Colon (tissue), 2 donors: ENCODE data around the gene C16orf87.
"Not testable (repeated sequence)": the region's sequence is repeated elsewhere in the genome, so short reads cannot be mapped to it uniquely, and the experiment has no call there.

Experiments
- FAIRE-seq: peaks from 2 replicates; lab custom pipeline; 2012; peaks lifted over from hg19 to GRCh38; lab: Jason Lieb, UNC
- donor health status: control.
- donor health status: control.

Gene C16orf87, protein sequence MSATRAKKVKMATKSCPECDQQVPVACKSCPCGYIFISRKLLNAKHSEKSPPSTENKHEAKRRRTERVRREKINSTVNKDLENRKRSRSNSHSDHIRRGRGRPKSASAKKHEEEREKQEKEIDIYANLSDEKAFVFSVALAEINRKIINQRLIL

DNA sequence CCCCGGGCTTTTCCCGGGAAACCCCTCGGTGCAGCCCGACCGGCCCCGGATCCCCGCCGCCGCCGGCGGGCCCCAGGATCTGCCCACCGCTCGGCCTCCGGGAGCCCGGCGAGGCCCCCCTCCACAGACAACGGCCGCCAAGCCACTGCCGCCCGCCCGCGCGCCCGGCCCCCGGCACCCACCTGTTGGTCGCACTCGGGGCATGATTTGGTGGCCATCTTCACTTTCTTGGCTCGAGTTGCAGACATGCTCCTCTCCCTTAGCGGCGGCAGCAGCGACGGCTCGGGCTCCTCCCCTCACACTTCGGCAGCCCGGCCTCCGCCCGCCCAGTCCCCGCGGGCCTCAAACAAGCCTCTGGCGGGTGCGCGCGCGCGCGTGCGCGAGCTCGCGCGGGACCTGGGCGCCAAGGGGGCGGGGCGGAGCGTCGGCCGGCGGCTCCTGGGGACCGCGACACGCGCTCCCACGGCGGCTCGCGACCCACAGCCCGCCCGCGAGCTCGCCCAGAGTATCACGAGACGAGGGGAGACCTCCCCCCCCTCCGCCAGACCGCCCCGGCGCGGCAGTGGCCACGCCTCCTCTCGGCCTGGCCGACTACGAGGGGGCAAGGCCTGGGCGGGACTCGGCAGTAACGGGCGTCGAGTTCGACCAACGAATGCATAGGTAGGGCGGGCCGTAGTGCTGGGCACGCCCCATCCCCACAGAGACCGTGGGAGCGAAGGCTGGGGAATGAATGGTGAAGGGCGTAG is at the start of gene C16orf87:
TSS of gene C16orf87 (minus strand) at position 279 of the 746 bp plus-strand sequence. CDS start at position 248, 31 bp downstream.
- no peak for FAIRE-seq

DNA sequence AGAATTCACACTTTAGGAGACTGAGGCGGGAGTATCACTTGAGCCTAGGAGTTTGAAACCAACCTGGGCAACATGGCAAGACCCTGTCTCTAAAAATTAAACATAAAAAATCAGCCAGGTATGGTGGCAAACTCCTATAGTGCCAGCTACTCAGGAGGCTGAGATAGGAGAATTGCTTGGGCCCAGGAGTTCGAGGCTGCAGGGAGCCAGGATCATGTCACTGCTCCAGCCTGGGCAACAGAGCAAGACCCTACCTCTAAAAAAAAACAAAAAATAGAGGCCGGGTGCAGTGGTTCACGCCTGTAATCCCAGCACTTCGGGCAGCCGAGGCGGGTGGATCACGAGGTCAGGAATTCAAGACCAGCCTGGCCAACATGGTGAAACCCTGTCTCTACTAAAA is 44.3 kb upstream of the C16orf87 start:
- no peak for FAIRE-seq

DNA sequence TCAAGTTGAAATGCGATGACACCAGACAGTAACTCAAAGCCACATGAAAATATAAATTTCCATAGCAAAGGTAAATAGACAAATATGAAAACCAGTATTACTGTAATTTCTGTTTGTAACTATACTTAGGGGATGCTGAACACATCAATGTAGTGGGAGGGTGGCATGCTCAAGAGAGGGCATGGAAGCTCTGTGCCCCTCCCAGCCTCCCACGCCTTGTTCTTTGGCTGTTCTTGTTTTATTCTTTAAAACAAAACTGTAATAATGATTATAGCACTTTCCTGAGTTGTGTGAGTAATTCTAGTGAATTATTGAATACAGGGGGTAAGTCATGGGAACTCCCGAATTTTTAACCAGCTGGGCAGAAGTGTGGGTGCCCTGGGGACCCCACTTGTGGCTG is 42.2 kb upstream of the C16orf87 start:
- no peak for FAIRE-seq

DNA sequence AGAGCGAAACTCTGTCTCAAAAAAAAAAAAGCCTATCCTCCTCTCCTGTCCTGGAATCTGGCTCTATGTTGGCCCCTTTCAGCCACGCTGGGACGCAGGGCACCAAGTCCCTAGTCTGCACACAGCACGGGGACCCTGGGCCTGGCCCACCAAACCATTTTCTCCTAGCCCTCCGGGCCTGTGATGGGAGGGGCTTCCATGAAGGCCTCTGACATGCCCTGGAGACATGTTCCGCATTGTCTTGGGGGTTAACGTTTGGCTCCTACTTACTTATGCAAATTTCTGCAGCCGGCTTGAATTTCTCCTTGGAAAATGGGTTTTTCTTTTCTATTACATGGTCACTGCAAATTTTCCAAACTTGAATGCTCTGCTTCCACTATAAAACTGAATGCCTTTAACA is 40.6 kb upstream of the C16orf87 start:
- no peak for FAIRE-seq

DNA sequence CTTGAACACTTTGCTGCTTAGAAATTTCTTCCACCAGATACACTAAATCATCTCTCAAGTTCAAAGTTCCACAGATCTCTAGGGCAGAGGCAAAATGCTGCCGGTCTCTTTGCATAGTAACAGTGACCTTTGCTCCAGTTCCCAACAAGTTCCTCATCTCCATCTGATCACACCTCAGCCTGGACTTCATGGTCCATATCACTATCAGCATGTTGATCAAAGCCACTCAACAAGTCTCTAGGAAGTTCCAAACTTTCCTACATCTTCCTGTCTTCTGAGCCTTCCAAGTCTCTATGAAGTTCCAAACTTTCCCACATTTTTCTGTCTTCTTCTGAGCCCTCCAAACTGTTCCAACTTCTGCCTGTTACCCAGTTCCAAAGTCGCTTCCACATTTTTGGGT is 37.9 kb upstream of the C16orf87 start:
- FAIRE-seq: not testable (repeated sequence)

DNA sequence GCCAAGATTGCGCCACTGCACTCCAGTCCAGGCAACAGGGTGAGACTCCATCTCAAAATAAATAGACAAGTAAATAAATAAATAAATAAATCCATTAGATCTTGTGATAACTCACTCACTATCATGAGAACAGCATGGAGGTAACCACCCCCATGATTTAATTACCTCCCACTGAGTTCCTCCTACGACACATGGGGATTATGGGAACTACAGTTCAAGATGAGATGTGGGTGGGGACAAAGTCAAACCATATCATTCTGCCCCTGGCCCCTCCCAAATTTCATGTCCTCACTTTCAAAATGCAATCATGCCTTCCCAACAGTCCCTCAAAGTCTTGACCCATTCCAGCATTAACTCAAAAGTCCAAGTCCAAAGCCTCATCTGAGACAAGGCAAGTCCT is 36.5 kb upstream of the C16orf87 start:
- FAIRE-seq: not testable (repeated sequence)

DNA sequence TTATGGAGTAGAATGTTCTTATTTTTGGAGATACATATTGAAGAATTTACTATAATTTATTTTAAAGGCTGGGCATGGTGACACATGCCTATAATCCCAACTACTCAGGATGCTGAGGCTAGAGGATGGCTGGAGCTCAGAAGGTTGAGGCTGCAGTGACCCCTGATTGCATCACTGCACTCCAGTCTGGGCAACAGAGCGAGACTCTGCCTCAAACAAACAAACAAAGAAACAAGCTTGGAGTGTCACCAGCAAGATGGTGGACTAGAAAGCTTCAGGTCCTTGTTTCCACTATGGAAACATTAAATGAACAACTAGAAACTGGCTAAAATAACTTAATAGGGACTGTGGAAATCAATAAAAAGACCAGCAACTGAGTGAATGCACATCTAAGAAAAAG is 35.3 kb upstream of the C16orf87 start:
- FAIRE-seq: no peak

DNA sequence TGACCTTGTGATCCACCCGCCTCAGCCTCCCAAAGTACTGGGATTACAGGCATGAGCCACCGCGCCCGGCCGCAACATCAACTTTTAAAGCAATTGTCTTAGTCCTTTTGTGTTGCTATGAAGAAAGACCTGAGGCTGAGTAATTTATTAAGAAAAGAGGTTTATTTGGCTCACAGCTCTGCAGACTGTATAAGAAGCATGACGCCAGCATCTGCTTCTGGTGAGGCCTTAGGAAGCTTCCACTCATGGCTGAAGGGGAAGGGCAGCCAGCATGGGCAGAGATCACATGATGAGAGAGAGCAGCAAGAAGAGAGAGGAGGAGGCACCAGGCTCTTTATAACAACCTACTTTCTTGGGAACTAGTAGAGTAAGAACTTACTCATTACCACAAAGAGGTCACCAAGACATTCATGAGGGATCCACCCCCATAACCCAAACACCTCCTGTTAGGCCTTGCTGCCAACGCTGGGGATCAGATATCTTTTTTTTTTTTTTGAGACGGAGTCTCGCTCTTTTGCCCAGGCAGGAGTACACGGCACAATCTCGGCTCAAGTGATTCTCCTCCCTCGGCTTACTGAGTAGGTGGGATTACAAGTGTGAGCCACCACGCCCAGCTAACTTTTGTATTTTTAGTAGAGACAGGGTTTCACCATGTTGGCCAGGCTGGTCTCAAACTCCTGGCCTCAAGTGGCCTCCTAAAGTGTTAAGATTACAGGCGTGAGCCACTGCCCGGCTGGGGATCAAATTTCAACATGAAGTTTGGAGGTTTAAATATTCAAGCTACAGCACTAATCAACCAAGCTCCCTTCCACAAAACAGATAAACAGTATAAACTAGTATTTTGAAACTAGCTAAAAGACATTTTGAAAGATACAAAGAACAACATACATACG is 31.8 kb upstream of the C16orf87 start:
- FAIRE-seq: no peak

DNA sequence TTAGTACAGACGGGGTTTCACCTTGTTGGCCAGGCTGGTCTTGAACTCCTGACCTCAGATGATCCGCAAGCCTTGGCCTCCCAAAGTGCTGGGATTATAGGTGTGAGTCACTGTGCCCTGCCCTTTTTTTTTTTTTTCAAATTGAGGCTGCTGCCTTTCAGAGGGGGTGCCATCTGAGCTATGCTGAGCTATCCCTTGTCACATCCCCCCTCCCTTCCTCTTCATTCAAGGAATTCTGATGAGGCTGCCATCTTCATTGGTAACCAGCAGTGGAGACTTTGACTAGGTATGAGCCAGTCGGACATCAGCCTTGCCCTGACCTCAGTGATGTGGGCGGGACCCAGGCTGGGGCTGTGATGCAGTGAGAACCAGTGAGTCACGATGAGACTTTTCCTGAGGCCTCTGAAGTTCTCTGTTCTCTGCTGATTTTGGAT is 28.8 kb upstream of the C16orf87 start:
- no peak for FAIRE-seq

DNA sequence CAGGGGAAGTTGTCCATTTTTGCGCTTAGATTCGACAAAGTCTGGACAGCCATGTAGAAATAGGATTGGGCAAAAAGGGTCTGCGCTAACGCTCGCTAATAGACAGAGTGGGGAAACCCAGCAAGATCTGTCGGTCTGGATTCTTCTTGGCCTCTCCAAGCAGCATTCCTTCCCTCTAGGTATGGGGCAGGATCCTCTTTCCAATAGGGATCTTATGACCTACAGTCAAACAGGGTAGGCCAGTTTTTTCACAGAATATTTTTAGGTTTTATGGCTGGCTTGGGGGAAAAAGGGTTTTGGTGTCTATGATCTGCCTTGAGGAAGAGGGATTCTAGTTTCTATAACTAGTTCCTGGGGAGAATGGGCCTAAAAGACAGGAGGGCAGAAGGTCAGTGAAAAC is 27.2 kb upstream of the C16orf87 start:
- FAIRE-seq: no peak

DNA sequence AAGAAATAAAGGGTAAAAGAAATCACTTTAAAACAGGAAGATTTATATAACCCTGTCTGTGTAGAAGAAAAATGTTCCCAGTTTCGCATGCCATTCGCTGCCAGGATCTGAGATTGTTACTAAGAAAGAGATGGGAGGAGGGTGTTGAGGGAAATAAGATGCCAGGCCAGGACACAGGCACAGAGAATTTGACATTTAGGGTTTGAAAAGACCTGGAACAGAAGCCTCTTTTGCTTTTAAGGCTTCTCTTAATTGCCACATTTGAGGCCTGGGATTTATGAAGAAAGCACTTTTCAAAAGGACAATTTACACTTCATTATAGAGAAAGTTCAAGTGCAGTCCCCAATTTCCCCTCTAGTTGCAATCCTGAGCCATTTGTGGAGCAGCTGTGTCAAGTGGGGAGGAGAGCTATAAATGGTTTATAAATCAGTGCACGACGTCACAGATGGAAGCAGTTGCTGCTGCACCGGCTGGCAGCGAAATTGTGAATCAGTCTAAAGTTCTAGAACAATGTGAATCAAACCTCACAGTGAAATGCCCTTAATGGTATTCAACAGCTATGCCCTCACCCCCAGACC is 26.5 kb upstream of the C16orf87 start:
- FAIRE-seq: no peak

DNA sequence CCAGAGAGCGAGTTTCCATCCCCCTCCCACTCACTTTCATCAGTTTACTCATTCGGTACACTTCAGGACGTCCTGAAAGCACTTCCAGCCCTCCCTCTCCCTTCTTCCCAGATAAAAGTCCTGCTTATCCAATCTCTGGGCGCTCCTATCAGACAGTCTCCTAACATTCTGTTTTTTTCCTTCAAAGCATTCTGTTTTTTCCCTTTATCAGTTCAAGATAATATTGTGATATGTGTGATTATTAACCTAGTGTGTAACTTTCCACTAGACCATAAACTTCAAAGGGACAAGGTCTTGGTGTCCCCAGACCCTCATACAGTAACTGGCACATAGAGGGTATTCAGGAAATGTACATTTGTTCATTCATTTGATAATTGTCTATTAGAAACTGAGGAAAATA is 24.4 kb upstream of the C16orf87 start:
- FAIRE-seq: no peak

DNA sequence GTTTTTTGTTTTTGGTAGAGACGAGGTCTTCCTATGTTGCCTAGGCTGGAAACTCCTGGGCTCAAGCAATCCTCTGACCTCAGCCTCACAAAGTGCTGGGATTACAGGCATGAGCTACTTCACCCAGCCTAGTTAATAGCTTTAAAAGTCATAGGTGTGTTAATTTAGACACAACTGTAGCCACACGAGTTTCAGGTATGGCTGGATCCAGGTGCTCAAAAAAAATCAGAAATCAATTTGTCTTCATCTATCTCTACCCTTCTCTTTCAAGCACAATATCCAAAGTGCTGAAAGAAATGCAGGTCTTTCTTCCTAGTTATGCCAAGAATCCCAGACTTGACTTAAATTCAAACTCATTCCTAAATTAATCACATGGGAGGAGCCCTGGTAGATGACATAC is 23.9 kb upstream of the C16orf87 start:
- no peak for FAIRE-seq

DNA sequence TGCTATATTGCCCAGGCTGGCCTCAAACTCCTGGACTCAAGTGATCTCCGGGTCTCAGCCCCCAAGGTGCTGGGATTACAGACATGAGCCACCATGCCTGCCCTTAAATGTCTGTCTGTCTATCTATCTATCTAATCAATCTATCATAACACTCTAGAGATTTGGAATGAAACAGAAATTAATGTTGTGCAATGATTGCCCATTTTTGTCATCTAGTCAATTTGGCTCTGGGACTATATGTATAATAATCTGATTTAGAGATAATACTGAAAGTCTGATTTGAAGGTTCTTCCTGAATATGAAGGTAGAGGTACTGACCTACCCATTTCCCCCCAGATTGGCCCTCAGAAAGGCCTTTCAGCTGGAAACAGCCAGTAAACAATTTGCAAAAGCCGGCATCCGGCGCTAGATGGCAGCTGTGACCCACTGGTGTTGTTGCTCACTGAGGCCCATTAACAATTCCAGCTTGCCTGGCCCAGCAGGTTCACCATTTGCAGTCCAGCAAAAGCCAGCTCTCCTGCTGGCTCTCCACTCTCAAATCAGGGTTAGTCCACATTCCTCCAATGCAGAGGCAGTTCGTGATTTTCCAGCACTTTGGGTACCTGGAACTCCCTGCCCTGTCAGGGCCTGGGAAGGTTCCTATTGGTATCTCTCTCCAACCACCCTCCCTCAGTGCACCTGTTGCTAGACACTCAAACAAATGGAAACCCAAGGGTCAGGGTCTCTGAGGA is 22.9 kb upstream of the C16orf87 start:
- no peak for FAIRE-seq

DNA sequence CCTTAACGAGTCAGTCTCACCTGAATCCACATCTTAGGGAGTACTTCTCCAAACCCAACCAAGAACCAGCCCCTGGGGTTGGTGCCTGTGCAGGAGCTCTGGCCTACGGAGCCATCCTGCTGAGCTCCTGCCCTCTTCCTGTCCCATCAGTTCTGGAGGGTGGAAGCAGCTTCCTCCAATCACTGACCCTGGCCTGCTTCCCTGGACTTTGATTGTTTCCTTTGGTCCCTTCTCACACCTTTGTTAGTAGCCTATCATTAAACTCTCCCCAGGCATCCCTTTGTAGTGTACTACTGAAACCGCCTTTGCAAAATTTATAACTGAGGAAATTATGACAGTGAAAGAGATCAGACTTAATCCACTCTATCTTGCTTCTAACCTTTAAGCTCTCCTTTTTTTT is 21.1 kb upstream of the C16orf87 start:
- no peak for FAIRE-seq

DNA sequence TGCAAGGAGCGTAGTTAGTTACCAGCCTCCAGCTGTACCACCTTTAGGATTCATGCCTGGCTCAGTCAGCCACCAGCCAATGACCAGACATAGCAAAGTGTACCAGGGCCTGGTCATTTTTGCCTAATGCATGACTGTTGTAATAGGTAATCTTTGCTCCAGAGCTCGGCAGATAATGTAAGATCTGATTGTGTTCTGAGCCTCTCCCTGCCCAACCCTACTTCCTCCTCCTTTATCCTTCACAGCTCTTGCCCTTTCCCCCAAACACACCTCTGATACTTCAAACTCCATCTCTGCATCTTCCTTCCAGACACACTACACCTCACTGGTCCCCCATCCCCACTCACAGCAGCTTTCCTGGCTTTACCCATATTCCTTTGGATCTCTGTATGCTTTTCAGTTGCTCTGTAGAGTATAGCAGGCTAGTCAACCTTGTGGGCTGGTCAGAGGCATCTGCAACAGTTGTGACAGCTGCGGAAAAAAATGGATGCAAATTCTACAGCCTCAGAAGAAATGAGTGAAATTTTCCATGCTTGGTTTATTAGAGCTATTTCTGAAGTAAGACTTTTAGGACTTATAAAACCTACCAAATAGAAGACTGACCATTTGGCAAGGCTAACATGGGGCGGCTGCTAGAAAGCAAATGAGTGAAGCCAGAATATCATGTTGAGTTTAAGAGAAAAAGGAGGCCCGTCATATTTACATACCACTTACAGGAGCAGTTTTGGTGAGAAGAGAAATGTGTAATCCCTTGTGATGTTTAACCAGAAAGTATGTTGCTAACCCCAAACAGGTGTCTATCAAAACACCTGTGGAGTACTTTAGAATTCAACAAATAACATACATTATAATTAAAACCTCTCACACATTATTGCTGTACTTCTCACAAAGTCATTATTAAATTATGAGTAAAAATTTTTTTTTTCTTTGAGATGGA is 19.9 kb upstream of the C16orf87 start:
- FAIRE-seq: no peak

DNA sequence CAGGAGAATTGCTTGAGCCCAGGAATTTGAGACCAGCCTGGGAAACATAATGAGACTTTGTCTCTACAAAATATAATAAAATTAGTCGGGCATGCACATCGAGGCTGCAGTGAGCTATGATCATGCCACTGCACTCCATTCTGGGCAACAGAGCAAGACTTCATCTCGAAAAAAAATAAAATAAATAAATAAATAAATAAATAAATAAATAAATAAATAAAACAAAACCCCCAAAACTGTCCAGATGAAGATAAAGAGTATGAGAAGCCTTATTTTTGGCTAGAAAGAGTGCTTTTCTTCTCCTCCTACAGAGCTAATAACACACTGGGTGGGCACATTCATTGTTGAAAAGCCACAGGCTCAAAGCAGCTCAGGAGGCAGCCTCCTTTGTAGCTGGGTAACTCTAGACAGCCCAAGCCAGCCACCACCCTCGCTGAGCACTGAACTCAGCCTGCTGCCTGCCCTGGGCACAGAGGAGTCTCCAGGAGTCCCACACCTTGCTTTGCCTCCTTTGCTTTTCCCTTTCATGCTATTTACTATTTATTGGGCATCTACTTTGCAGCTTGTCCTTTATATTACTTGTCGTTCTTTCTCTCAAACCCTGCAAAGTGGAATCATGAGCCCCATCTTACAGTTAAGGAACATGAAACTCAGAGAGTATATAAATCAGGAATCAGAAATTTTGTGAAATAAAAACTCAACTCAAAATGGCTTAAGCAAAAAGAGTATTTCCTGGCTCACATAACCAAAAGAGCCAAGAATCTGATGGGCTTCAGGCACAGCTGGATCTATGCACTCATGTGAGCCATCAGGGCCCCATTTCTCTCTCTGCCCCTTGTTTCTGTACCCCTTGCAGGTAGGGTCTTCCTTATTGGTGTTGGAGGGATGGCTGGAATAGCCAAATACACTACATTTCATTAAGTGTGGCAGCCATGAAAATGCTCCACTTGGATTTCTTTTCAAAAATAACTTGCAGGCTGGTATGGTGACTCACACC is 18.1 kb upstream of the C16orf87 start:
- FAIRE-seq: no peak

DNA sequence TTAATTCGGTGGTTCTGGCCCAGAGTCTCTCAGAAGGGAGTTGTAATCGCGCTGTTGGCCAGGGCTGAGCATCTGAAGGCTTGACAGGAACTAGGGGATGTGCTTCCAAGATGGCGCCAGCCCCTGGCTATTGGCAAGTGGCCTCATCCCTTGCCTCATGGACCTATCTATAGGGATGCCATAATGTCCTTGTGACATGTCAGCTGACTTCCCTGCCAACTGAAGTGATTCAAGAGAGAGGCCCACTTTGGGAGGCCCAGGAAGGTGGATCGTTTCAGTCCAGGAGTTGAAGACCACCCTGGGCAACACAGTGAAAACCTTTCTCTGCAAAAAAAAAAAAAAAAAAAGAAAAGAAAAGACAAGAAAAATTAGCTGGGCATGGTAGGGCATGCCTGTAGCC is 15.0 kb upstream of the C16orf87 start:
- no peak for FAIRE-seq

DNA sequence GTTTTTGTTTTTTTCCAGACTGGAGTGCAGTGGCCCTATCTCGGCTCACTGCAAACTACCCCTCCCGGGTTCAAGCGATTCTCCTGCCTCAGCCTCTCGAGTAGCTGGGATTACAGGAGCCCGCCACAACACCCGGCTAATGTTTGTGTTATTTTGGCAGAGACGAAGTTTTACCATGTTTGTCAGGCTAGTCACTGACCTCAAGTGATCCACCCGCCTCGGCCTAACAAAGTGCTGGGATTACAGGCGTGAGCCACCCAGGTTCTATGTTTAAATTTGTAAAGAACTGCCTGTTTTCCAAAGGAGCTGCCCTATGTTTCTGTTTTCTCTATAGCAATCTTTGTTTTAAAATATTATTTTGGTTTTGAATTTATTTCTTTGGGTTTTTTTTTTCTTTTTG is 13.8 kb upstream of the C16orf87 start:
- FAIRE-seq: no peak
